Mesothelial cell of epicardium (in vitro differentiated cells): ENCODE data around the gene EPHA6. TPM values are rescaled to one million over a fixed set of nuclear protein-coding genes. Genes with fewer than 3 reads are reported as not detected.

Source experiments
- DNase-seq, 2 experiments: peaks; one replicate each; pipeline ENCODE4 v3.0.0; 2021; ENCODE audit warnings: low spot score in 2 of 2; ENCODE audit not compliant: unreplicated experiment in 2 of 2
- H3K27ac Mint-ChIP-seq: 2 replicates; pipeline ENCODE4 v1.8.0; 2021; ENCODE audit warnings: mixed read lengths
- H3K27me3 Mint-ChIP-seq: 2 replicates; pipeline ENCODE4 v1.8.0; 2021; ENCODE audit warnings: low read depth, mixed read lengths
- H3K36me3 Mint-ChIP-seq: 2 replicates; pipeline ENCODE4 v1.8.0; 2021; ENCODE audit warnings: mixed read lengths
- H3K4me1 Mint-ChIP-seq: 2 replicates; pipeline ENCODE4 v1.8.0; 2021; ENCODE audit warnings: mixed read lengths
- H3K4me3 Mint-ChIP-seq: 2 replicates; pipeline ENCODE4 v1.8.0; 2021; ENCODE audit warnings: mild to moderate bottlenecking, moderate library complexity, mixed read lengths
- H3K9me3 Mint-ChIP-seq: 2 replicates; pipeline ENCODE4 v1.8.0; 2021; ENCODE audit warnings: mixed read lengths
- total RNA-seq: library from RNA; stranded (reverse); gene quantifications from 3 replicates; pipeline ENCODE4 v1.2.1, GENCODE V29; 2021
- TF ChIP-seq, protein P1 (sequence below): fragments of 200-600 bp; sonication (generic); IDR thresholded peaks from one replicate; pipeline ENCODE4 v1.5.0; 2021; ENCODE audit warnings: antibody characterized with exemption; ENCODE audit not compliant: unreplicated experiment

Gene EPHA6
- total RNA-seq, 1 donor from 2014 or later: 43.3 TPM

DNA sequence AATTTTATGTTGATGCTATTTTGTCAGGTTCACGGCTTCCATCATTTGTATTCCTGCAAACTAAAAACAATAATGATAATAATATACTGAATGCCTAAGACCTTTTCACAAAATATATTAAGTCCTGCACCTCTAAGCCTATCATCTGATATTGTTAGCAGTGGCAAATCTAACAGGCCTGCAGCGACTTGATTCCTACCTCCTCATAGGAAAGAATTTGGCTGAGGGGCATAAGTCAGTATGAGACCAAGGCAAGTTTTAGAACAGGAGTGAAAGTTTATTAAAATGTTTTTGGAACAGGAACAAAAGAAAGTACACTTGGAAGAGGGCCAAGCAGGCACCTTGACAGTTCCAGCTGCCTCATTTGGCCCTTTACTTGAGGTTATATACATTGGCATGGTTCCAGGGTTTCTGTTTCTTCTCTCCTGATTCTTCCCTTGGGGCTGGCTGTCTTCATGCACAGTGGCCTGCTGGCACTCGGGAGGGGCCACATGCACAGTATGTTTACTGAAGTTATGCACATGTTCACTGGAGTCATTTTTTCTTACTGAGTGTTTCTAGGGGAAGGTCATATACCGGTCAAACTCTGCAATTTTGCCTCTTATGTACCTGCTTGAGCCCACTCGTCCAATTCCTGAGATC lies 418.1 kb downstream of the EPHA6 start:
- peaks cover 62% of the 10 kb centered on the region for H3K4me1 Mint-ChIP-seq
- TF ChIP-seq, protein P1, sequence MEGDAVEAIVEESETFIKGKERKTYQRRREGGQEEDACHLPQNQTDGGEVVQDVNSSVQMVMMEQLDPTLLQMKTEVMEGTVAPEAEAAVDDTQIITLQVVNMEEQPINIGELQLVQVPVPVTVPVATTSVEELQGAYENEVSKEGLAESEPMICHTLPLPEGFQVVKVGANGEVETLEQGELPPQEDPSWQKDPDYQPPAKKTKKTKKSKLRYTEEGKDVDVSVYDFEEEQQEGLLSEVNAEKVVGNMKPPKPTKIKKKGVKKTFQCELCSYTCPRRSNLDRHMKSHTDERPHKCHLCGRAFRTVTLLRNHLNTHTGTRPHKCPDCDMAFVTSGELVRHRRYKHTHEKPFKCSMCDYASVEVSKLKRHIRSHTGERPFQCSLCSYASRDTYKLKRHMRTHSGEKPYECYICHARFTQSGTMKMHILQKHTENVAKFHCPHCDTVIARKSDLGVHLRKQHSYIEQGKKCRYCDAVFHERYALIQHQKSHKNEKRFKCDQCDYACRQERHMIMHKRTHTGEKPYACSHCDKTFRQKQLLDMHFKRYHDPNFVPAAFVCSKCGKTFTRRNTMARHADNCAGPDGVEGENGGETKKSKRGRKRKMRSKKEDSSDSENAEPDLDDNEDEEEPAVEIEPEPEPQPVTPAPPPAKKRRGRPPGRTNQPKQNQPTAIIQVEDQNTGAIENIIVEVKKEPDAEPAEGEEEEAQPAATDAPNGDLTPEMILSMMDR: no peak
- peaks cover 29% of the 10 kb centered on the region for H3K36me3 Mint-ChIP-seq
- peak overlapping the region; percentile 91 for H3K27ac Mint-ChIP-seq
- peaks cover 23% of the 10 kb centered on the region for H3K9me3 Mint-ChIP-seq
- DNase-seq: peak; percentile 24 to 58
- H3K27me3 Mint-ChIP-seq: no peaks in the 10 kb centered on the region
- H3K4me3 Mint-ChIP-seq: no peak overlapping the region

DNA sequence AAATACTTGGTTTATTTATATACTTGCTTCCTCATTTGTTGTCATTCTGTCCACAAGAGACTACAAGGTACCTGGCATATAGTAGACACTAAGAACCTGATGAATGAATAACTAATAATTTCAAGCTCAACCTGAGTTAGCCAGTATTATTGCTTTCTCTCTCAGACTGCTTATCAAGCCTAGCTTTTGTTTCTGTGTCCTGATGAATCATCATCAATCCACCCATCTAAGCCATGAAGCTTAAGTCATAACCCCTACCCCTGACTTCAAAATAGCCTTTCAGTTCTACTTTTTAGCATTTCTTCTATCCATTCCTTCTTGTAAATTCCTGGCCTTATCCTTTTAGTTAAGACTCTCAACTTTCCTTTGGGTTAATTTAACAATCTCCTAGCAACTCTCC lies 420.8 kb downstream of the EPHA6 start:
- Mint-ChIP-seq H3K4me1 (peaks cover 71% of the 10 kb centered on the region), H3K4me3 (no peak overlapping the region), H3K27me3 (no peaks in the 10 kb centered on the region), H3K27ac (peak overlapping the region; percentile 91), H3K36me3 (peaks cover 14% of the 10 kb centered on the region), H3K9me3 (peaks cover 10% of the 10 kb centered on the region)
- TF ChIP-seq, protein P1: no peak
- DNase-seq: no peak

DNA sequence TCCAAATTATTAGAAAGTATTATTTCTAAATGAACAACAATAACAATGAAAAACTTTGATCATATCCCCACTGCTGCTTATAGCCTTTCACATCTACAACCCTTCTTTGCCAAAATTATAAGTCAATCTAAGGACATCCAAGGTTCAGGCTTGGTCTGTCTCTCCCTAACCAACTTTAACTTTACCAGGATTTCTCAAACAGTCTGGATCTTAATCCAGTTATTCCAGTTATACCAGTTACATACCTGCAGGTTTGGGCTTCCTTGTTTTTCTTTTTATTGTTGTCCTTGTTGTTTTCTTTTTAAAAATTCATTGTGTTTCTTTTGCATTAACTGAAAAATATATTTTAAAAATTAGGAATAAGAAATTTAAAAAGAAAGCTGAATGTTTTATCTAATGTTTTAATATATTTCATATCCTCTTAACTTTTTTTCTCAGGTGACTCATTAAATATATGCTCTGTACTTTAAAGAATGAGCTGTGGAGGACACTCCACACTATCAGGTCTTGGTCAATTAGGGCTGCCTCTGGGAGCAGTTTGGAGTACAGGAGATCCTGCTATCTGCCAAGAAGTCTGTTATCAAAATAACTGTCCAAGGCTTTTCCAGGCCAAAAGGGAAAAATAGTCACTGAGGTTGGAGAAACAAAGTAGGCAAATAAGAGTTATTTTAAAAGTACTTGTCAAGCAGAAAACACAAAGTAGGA lies 421.4 kb downstream of the EPHA6 start:
- no peak overlapping the region for H3K4me3 Mint-ChIP-seq
- H3K36me3 Mint-ChIP-seq: peaks cover 9% of the 10 kb centered on the region
- peaks cover 6% of the 10 kb centered on the region for H3K9me3 Mint-ChIP-seq

DNA sequence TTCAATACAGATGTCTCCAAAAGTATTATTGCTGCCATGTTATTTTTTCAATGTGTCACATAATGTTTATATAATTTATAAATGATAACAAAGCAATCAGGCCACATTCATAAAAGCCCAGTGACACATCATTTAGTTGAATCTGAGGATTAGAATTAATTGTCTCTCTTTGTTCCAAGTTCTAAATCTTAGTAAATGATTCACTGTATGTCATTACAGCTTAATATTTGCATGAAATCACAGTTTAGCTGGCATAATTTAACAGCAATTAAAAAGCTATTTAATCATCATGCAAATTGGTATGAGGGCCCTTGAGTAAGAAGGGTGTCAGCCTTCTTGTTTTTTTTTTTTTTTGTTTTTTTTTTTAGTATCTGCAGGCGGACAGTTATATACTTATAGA lies 427.0 kb downstream of the EPHA6 start:
- Mint-ChIP-seq H3K4me1 (peaks cover 42% of the 10 kb centered on the region), H3K4me3 (no peak overlapping the region), H3K36me3 (peaks cover 8% of the 10 kb centered on the region), H3K27me3 (no peaks in the 10 kb centered on the region), H3K27ac (peak overlapping the region; percentile 16), H3K9me3 (peaks cover 4% of the 10 kb centered on the region)
- DNase-seq: no peak
- TF ChIP-seq, protein P1: no peak

More for the DNA sequence above, 421.4 kb downstream of the EPHA6 start:
- Mint-ChIP-seq H3K27me3 (no peaks in the 10 kb centered on the region), H3K27ac (peak overlapping the region; percentile 91), H3K4me1 (peaks cover 75% of the 10 kb centered on the region)
- TF ChIP-seq, protein P1: no peak
- DNase-seq: no peak

DNA sequence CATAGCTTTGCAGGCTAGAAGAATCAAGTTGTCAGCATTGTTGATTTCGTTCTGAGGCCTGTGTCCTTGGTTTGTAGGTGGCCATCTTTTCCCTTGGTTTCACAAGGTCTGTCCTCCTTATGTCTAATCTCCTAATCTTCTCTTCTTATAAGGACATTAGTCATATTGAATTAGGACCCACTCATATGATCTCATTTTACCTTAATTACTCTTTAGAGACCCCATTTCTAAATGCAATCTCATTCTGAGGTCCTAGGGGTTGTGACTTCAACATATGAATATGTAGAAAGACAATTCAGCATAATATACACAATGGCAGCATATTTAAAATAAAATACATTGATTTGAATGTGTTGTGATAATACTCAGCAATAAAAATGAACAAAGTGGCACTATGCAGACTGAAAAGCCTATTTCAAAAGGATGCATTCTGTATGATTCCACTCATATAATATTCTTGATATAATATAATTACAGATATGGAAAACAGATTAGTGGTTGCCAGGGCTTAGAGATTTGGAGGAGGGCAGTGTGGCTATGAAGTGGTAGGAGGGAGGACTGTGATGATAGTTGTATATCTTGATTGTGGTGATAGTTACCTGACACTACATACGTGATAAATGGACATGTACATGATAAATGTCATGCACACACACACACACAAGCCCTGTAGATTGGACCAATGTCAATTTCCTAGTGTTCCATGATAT lies 431.0 kb downstream of the EPHA6 start:
- peaks cover 4% of the 10 kb centered on the region for H3K9me3 Mint-ChIP-seq
- DNase-seq: no peak
- H3K36me3 Mint-ChIP-seq: peaks cover 4% of the 10 kb centered on the region
- H3K27ac Mint-ChIP-seq: no peak overlapping the region
- peaks cover 38% of the 10 kb centered on the region for H3K4me1 Mint-ChIP-seq
- TF ChIP-seq, protein P1: no peak
- H3K27me3 Mint-ChIP-seq: no peaks in the 10 kb centered on the region
- no peak overlapping the region for H3K4me3 Mint-ChIP-seq
